Kidney epithelial cell (primary cell): ENCODE data around the gene AP3M1. TPM values are rescaled to one million over a fixed set of nuclear protein-coding genes. Genes with fewer than 3 reads are reported as not detected.

Experiments used
- DNase-seq: peaks from one replicate; pipeline ENCODE4 v3.0.0-alpha.2; 2010; ENCODE audit warnings: low read depth
- H3K27me3 ChIP-seq: 2 replicates; pipeline ENCODE4 v1.6.0; 2011; ENCODE audit warnings: low read length; ENCODE audit not compliant: control insufficient read depth, insufficient read depth
- H3K36me3 ChIP-seq: 2 replicates; pipeline ENCODE4 v1.5.1; 2011; ENCODE audit warnings: low read length; ENCODE audit not compliant: control insufficient read depth, insufficient read depth
- H3K4me3 ChIP-seq: 2 replicates; pipeline ENCODE4 v1.5.1; 2011; ENCODE audit warnings: low read depth, mild to moderate bottlenecking, control low read depth, low read length
- CTCF ChIP-seq: IDR thresholded peaks from 2 replicates; pipeline ENCODE4 v1.5.1; 2011; ENCODE audit warnings: mild to moderate bottlenecking, moderate library complexity, low read length, control low read depth, inconsistent platforms; ENCODE audit not compliant: insufficient read depth, poor library complexity, severe bottlenecking
- total RNA-seq: library from RNA; depleted of rRNA; stranded (reverse); fragments of >200 nt; gene quantifications from 2 replicates; pipeline ENCODE4 v1.2.3, GENCODE V29; 2015

AP3M1 gene
- total RNA-seq, 1 donor from 2014 or later, result 31.0 TPM

GRCh38 chr10:74177140-74177677 lies 26.6 kb upstream of the AP3M1 start:
- DNase-seq, result no peak
- no peak for TF ChIP-seq CTCF
- Histone ChIP-seq H3K4me3 (peak overlapping the region; percentile 56), H3K36me3 (no peaks in the 10 kb centered on the region), H3K27me3 (no peaks in the 10 kb centered on the region)

GRCh38 chr10:74176380-74177139 lies 25.9 kb upstream of the AP3M1 start:
- no peaks in the 10 kb centered on the region for H3K27me3 ChIP-seq
- peak; percentile 75 for DNase-seq
- no peak for TF ChIP-seq CTCF
- H3K36me3 ChIP-seq, result no peaks in the 10 kb centered on the region
- H3K4me3 ChIP-seq, result peak overlapping the region; percentile 56

- no peak for DNase-seq
- no peaks in the 10 kb centered on the region for H3K36me3 ChIP-seq
- no peak for TF ChIP-seq CTCF
- H3K4me3 ChIP-seq, result peak overlapping the region; percentile 56
- H3K27me3 ChIP-seq, result no peaks in the 10 kb centered on the region
These were observed 25.1 kb upstream of the AP3M1 start for GRCh38 chr10:74175510-74176379.

- H3K27me3 ChIP-seq, result no peaks in the 10 kb centered on the region
- H3K36me3 ChIP-seq, result no peaks in the 10 kb centered on the region
- H3K4me3 ChIP-seq, result no peak overlapping the region
- no peak for TF ChIP-seq CTCF
- no peak for DNase-seq
These were observed 23.9 kb upstream of the AP3M1 start for GRCh38 chr10:74174521-74174920.

GRCh38 chr10:74171625-74172024 lies 21.0 kb upstream of the AP3M1 start:
- no peak for TF ChIP-seq CTCF
- no peak for DNase-seq
- no peak overlapping the region for H3K4me3 ChIP-seq
- H3K36me3 ChIP-seq, result no peaks in the 10 kb centered on the region
- no peaks in the 10 kb centered on the region for H3K27me3 ChIP-seq
